H1 (cell line): Measurements from ENCODE around the gene AQP4. TPM values are rescaled to one million over a fixed set of nuclear protein-coding genes. Genes with fewer than 3 reads are reported as not detected.

Source experiments
- CTCF ChIA-PET: fragments of 300-600 bp; sonication (Branson Sonifier 250); formaldehyde crosslinking; loops from one replicate; lab custom pipeline; 2021; ENCODE audit not compliant: partially characterized antibody; lab: Charles Lee
- POLR2A ChIA-PET: fragments of 300-600 bp; sonication (Branson Sonifier 250); formaldehyde crosslinking; loops from one replicate; lab custom pipeline; 2021; ENCODE audit warnings: inconsistent platforms; ENCODE audit not compliant: partially characterized antibody; lab: Charles Lee
- DNase-seq, 2 experiments: peaks; one replicate each; pipeline versions ENCODE4 v3.0.0 to v3.0.0-alpha.2; 2010 to 2022; ENCODE audit warnings: low spot score in 2 of 2, low read depth in 1 of 2, mixed read lengths in 1 of 2
- FAIRE-seq: peaks from 2 replicates; lab custom pipeline; 2011; peaks lifted over from hg19 to GRCh38; lab: Jason Lieb, UNC
- H2AFZ ChIP-seq: 2 replicates; pipeline ENCODE4 v1.8.1; 2012; ENCODE audit warnings: low read length, inconsistent platforms
- H2AK5ac ChIP-seq: 2 replicates; pipeline ENCODE4 v1.6.1; 2013; ENCODE audit warnings: low read depth, low read length
- H2BK120ac ChIP-seq: replicated peaks from 2 replicates; pipeline ENCODE3; 2013; ENCODE audit warnings: low read depth, low read length, inconsistent platforms
- H2BK12ac ChIP-seq: 2 replicates; pipeline ENCODE4 v1.6.1; 2013; ENCODE audit warnings: low read depth, low read length
- H2BK15ac ChIP-seq: 2 replicates; pipeline ENCODE4 v1.6.1; 2013; ENCODE audit warnings: low read length
- H2BK20ac ChIP-seq: 2 replicates; pipeline ENCODE4 v1.6.1; 2013; ENCODE audit warnings: low read length
- H2BK5ac ChIP-seq: 2 replicates; pipeline ENCODE4 v1.6.1; 2013; ENCODE audit warnings: low read depth, low read length
- H3K14ac ChIP-seq: 2 replicates; pipeline ENCODE4 v1.6.1; 2013; ENCODE audit warnings: inconsistent platforms; ENCODE audit not compliant: insufficient read length
- H3K18ac ChIP-seq: 2 replicates; pipeline ENCODE4 v1.6.1; 2013; ENCODE audit warnings: low read length; ENCODE audit errors: extremely low read depth
- H3K23ac ChIP-seq: 2 replicates; pipeline ENCODE4 v1.6.1; 2013; ENCODE audit warnings: inconsistent platforms; ENCODE audit not compliant: insufficient read length
- H3K23me2 ChIP-seq: 2 replicates; pipeline ENCODE4 v1.6.1; 2013; ENCODE audit warnings: low read depth, low read length
- H3K27ac ChIP-seq: 2 replicates; pipeline ENCODE4 v1.6.1; 2011; ENCODE audit warnings: low read depth, low read length, inconsistent platforms
- H3K27me3 ChIP-seq, 4 experiments: replicated peaks in 1 of 4; 1 replicate in 1 of 4; 2 replicates in 3 of 4; pipeline versions ENCODE4 v1.6.1 to v1.8.1; 2011 to 2013; ENCODE audit warnings: low read length in 3 of 4, mild to moderate bottlenecking in 3 of 4, inconsistent platforms in 2 of 4, mixed read lengths in 2 of 4, moderate library complexity in 1 of 4; ENCODE audit not compliant: control insufficient read depth in 3 of 4, insufficient read depth in 3 of 4; ENCODE audit errors: extremely low read depth in 1 of 4
- H3K36me3 ChIP-seq, 4 experiments: 2 replicates each; pipeline versions ENCODE4 v1.6.1 to v1.8.1; 2011 to 2013; ENCODE audit warnings: mild to moderate bottlenecking in 4 of 4, low read length in 3 of 4, moderate library complexity in 2 of 4, control low read depth in 1 of 4, inconsistent platforms in 1 of 4; ENCODE audit not compliant: insufficient read depth in 4 of 4, control insufficient read depth in 2 of 4
- H3K4ac ChIP-seq: replicated peaks from 2 replicates; pipeline ENCODE3; 2013; ENCODE audit warnings: low read length, low read depth, mixed read lengths, inconsistent platforms; ENCODE audit not compliant: insufficient read length
- H3K4me1 ChIP-seq, 4 experiments: replicated peaks in 1 of 4; 1 replicate in 1 of 4; 2 replicates in 3 of 4; pipeline versions ENCODE4 v1.6.1 to v1.8.1; 2011 to 2013; ENCODE audit warnings: low read length in 3 of 4, inconsistent platforms in 2 of 4, mixed read lengths in 1 of 4; ENCODE audit not compliant: insufficient read depth in 4 of 4, control insufficient read depth in 3 of 4
- H3K4me2 ChIP-seq, 2 experiments: 2 replicates each; pipeline versions ENCODE4 v1.6.1 to v1.8.1; 2011 to 2013; ENCODE audit warnings: low read depth in 2 of 2, low read length in 2 of 2, control low read depth in 1 of 2, inconsistent platforms in 1 of 2, mild to moderate bottlenecking in 1 of 2; ENCODE audit not compliant: insufficient read depth in 1 of 2
- H3K4me3 ChIP-seq, 4 experiments: fragments of 200-600, 300-600 bp in 1 of 4; sonication (generic), shearing (Covaris generic), sonication (Bioruptor Twin) in 1 of 4; 2 replicates each; pipeline versions ENCODE4 v1.5.1 to v1.8.1; 2011 to 2016; ENCODE audit warnings: low read length in 4 of 4, low read depth in 3 of 4, control low read depth in 2 of 4, inconsistent platforms in 2 of 4, mild to moderate bottlenecking in 2 of 4, mixed read lengths in 1 of 4, moderate library complexity in 1 of 4; ENCODE audit not compliant: insufficient read depth in 2 of 4; ENCODE audit errors: extremely low read depth in 1 of 4
- H3K56ac ChIP-seq: replicated peaks from 2 replicates; pipeline ENCODE3; 2013; ENCODE audit warnings: low read depth, mild to moderate bottlenecking, mixed read lengths, low read length, inconsistent platforms; ENCODE audit not compliant: insufficient read length
- H3K79me1 ChIP-seq: 2 replicates; pipeline ENCODE4 v1.6.1; 2013; ENCODE audit warnings: low read depth, low read length, control low read depth
- H3K79me2 ChIP-seq, 2 experiments: 2 replicates each; pipeline versions ENCODE4 v1.6.1 to v1.8.1; 2012 to 2013; ENCODE audit warnings: low read length in 2 of 2, mild to moderate bottlenecking in 2 of 2, inconsistent platforms in 1 of 2; ENCODE audit not compliant: insufficient read depth in 2 of 2, control insufficient read depth in 1 of 2
- H3K9ac ChIP-seq, 4 experiments: replicated peaks in 1 of 4; 1 replicate in 1 of 4; 2 replicates in 3 of 4; pipeline versions ENCODE4 v1.6.1 to v1.8.1; 2011 to 2013; ENCODE audit warnings: low read depth in 3 of 4, low read length in 3 of 4, control low read depth in 2 of 4, mild to moderate bottlenecking in 2 of 4, moderate library complexity in 2 of 4, inconsistent platforms in 1 of 4; ENCODE audit errors: extremely low read depth in 1 of 4
- H3K9me3 ChIP-seq, 2 experiments: 2 replicates each; pipeline versions ENCODE4 v1.6.1 to v1.8.1; 2012 to 2013; ENCODE audit warnings: mild to moderate bottlenecking in 2 of 2, moderate library complexity in 2 of 2, control low read depth in 1 of 2, inconsistent platforms in 1 of 2, low read depth in 1 of 2, low read length in 1 of 2, mixed read lengths in 1 of 2; ENCODE audit not compliant: insufficient read depth in 2 of 2
- H4K20me1 ChIP-seq, 2 experiments: replicated peaks in 1 of 2; 2 replicates each; pipeline versions ENCODE3 to v1.8.1; 2011 to 2013; ENCODE audit warnings: inconsistent platforms in 2 of 2, low read length in 2 of 2, mild to moderate bottlenecking in 1 of 2; ENCODE audit not compliant: insufficient read depth in 2 of 2, control insufficient read depth in 1 of 2
- H4K5ac ChIP-seq: 2 replicates; pipeline ENCODE4 v1.6.1; 2013; ENCODE audit warnings: low read length, low read depth, mixed read lengths, inconsistent platforms; ENCODE audit not compliant: insufficient read length
- H4K8ac ChIP-seq: 2 replicates; pipeline ENCODE4 v1.8.0; 2013; ENCODE audit warnings: mild to moderate bottlenecking, moderate library complexity, low read length, inconsistent platforms; ENCODE audit not compliant: insufficient read depth; ENCODE audit errors: extremely low read depth
- H4K91ac ChIP-seq: replicated peaks from 2 replicates; pipeline ENCODE3; 2013; ENCODE audit warnings: low read length, mixed read lengths, inconsistent platforms; ENCODE audit not compliant: insufficient read length
- BRCA1 ChIP-seq: IDR thresholded peaks from 2 replicates; pipeline ENCODE4 v1.6.1; 2012; ENCODE audit warnings: low read depth, low read length, improper control_type of control experiment
- CBX8 ChIP-seq: fragments of 300-800, 300-1000 bp; sonication (generic); IDR thresholded peaks from 2 replicates; pipeline ENCODE4 v1.7.1; 2016; ENCODE audit warnings: low read depth, low read length, borderline replicate concordance
- CHD1 ChIP-seq: IDR thresholded peaks from 2 replicates; pipeline ENCODE4 v1.6.1; 2012; ENCODE audit warnings: low read depth, low read length, improper control_type of control experiment
- EP300 ChIP-seq, 2 experiments: IDR thresholded peaks; 1 replicate in 1 of 2; 2 replicates in 1 of 2; pipeline ENCODE4 v1.6.1; 2011 to 2012; ENCODE audit warnings: low read depth in 2 of 2, low read length in 2 of 2, mild to moderate bottlenecking in 2 of 2, borderline replicate concordance in 1 of 2, inconsistent platforms in 1 of 2, moderate library complexity in 1 of 2
- EZH2 ChIP-seq: fragments of 200-600 bp; sonication (generic); IDR thresholded peaks from 2 replicates; pipeline ENCODE4 v1.7.1; 2012; ENCODE audit warnings: low read depth, mild to moderate bottlenecking, moderate library complexity, low read length, inconsistent platforms; ENCODE audit not compliant: severe bottlenecking
- GABPA ChIP-seq: IDR thresholded peaks from 2 replicates; pipeline ENCODE4 v1.6.1; 2011; ENCODE audit warnings: mild to moderate bottlenecking, low read length, moderate library complexity, borderline replicate concordance; ENCODE audit not compliant: insufficient read depth
- GTF2F1 ChIP-seq: IDR thresholded peaks from 2 replicates; pipeline ENCODE4 v1.6.1; 2012; ENCODE audit warnings: low read depth, low read length, improper control_type of control experiment, borderline replicate concordance
- MAX ChIP-seq: IDR thresholded peaks from 2 replicates; pipeline ENCODE4 v1.6.1; 2012; ENCODE audit warnings: inconsistent platforms
- RNF2 ChIP-seq: fragments of 200-900, 300-1000 bp; sonication (generic); IDR thresholded peaks from 2 replicates; pipeline ENCODE4 v1.7.1; 2016; ENCODE audit warnings: borderline replicate concordance, low read depth, mild to moderate bottlenecking, antibody characterized with exemption, low read length; ENCODE audit not compliant: poor library complexity, severe bottlenecking; ENCODE audit errors: missing control alignments
- SIX5 ChIP-seq: IDR thresholded peaks from 2 replicates; pipeline ENCODE4 v1.6.1; 2011; ENCODE audit warnings: mild to moderate bottlenecking, low read depth, low read length
- SP1 ChIP-seq: IDR thresholded peaks from 2 replicates; pipeline ENCODE4 v1.6.1; 2011; ENCODE audit warnings: low read depth, low read length
- TAF1 ChIP-seq: IDR thresholded peaks from 2 replicates; pipeline ENCODE4 v1.6.1; 2011; ENCODE audit warnings: mild to moderate bottlenecking, low read depth, low read length
- YY1 ChIP-seq: IDR thresholded peaks from 2 replicates; pipeline ENCODE4 v1.6.1; 2011; ENCODE audit warnings: low read depth, mild to moderate bottlenecking, low read length
- WGBS, 2 experiments: shearing (Covaris generic) in 1 of 2; methylation state at CpG; one replicate each; pipeline versions ENCODE4 v1.1.6 to v1.1.7; 2013 to 2015; ENCODE audit warnings: low lambda C conversion rate in 2 of 2, mixed read lengths in 2 of 2, inconsistent platforms in 1 of 2, low coverage in 1 of 2, missing lambda C conversion rate in 1 of 2; ENCODE audit not compliant: insufficient replicate concordance in 2 of 2, insufficient coverage in 1 of 2, insufficient read length in 1 of 2; ENCODE audit errors: extremely low coverage in 1 of 2, missing lambda C conversion rate in 1 of 2; 5-methylcytosine and 5-hydroxymethylcytosine counted together
- polyA plus RNA-seq, 7 experiments: library from polyadenylated mRNA; depleted of rRNA in 3 of 7; stranded (reverse) in 5 of 7; unstranded in 2 of 7; fragments of >200 nt in 5 of 7; fragments of 200-250 nt in 2 of 7; gene quantifications; 1 replicate in 5 of 7; 2 replicates in 1 of 7; 4 replicates in 1 of 7; pipeline versions ENCODE4 v1.2.1 to v1.2.3, GENCODE V29; 2011 to 2013; ENCODE audit warnings: missing spikeins in 2 of 7, mixed read lengths in 2 of 7
- total RNA-seq: library from RNA; stranded (reverse); fragmentation: NEBNext Ultra II Directional; extraction: Animal tissue kit (Norgen Biotek cat#: 25700); gene quantifications from 2 replicates; pipeline ENCODE4 v1.2.1, GENCODE V29; 2021

AQP4 gene
- total and polyA plus RNA-seq, 2 of the 8 experiments (the other 6 are each of a cell fraction or from before 2014, with no cell fraction given), result 2.2 to 2.8 TPM

GRCh38 chr18:26854292-26854881 lies 11.1 kb downstream of the AQP4 start:
- peaks cover 2% of the 10 kb centered on the region; the same call in 1 of the 2 replicates for H3K23me2 ChIP-seq
- no peak overlapping the region for H2BK12ac ChIP-seq
- H3K4ac ChIP-seq, result no peak overlapping the region
- no peak overlapping the region for H2AFZ ChIP-seq
- H3K27me3 ChIP-seq, result no peaks in the 10 kb centered on the region
- no peak overlapping the region for H2BK5ac ChIP-seq
- no peak overlapping the region for H3K4me3 ChIP-seq
- no peaks in the 10 kb centered on the region for H3K9me3 ChIP-seq
- DNase-seq (no peak), FAIRE-seq (no peak)
- no peak overlapping the region for H3K18ac ChIP-seq
- H4K20me1 ChIP-seq, result no peaks in the 10 kb centered on the region
- no peak overlapping the region for H3K14ac ChIP-seq
- 91% methylated on average over 10 of the region's 10 CpGs; no CpG with 5 or more reads in 1 of the 2 experiments for WGBS, 2 experiments
- ChIA-PET CTCF (interaction anchor here (0.6 to 1.1 kb wide), 2 partner anchors 50 to 642 kb away, joined by 3 read pairs; no protein-coding TSS in a partner anchor), POLR2A (no interaction called here)
- no peak overlapping the region for H3K23ac ChIP-seq
- H3K79me2 ChIP-seq, result no peaks in the 10 kb centered on the region
- no peaks in the 10 kb centered on the region for H3K36me3 ChIP-seq
- H4K8ac ChIP-seq, result no peak overlapping the region
- H3K56ac ChIP-seq, result no peak overlapping the region
- H3K79me1 ChIP-seq, result no peaks in the 10 kb centered on the region
- H2BK120ac ChIP-seq, result no peak overlapping the region
- no peak overlapping the region for H2AK5ac ChIP-seq
- H3K27ac ChIP-seq, result no peak overlapping the region
- no peak overlapping the region for H2BK20ac ChIP-seq
- no peak overlapping the region for H3K9ac ChIP-seq
- H2BK15ac ChIP-seq, result no peak overlapping the region
- H4K5ac ChIP-seq, result no peak overlapping the region
- no peak overlapping the region for H4K91ac ChIP-seq
- H3K4me2 ChIP-seq, result no peak overlapping the region
- H3K4me1 ChIP-seq, result no peaks in the 10 kb centered on the region
- TF ChIP-seq EZH2, result no peak
- no peak for TF ChIP-seq GABPA
- TF ChIP-seq TAF1, result no peak
- TF ChIP-seq CHD1, result no peak
- TF ChIP-seq YY1, result no peak
- TF ChIP-seq GTF2F1, result no peak
- TF ChIP-seq RNF2, result no peak
- no peak for TF ChIP-seq SP1
- TF ChIP-seq CBX8, result no peak
- TF ChIP-seq MAX, result no peak
- TF ChIP-seq BRCA1, result no peak
- no peak for TF ChIP-seq EP300 (IDR thresholded peaks at IDR 0.05; ENCODE audit: borderline replicate concordance in 1 of 2, low read depth in 2 of 2, low read length in 2 of 2)
- no peak for TF ChIP-seq SIX5
